T-helper 1 cell treated with Interleukin-12 subunit alpha and Interleukin-12 subunit beta and Interleukin-4 antibody, amounts not matched to agents 30 ng/mL and 1 ng/mL, for 36 hours (primary cell): ENCODE results near the gene SPAG16. TPM values are rescaled to one million over a fixed set of nuclear protein-coding genes. Genes with fewer than 3 reads are reported as not detected.
"Not testable (repeated sequence)": the region's sequence is repeated elsewhere in the genome, so short reads cannot be mapped to it uniquely, and the experiment has no call there.

Experiments used
- intact Hi-C: fragments of 100-400 bp; cut with micrococcal nuclease; formaldehyde crosslinking; loops from one replicate; pipeline ENCODE4 v1.15.1; 2024
- total RNA-seq: library from RNA; stranded (reverse); gene quantifications from 2 replicates; pipeline ENCODE4 v1.2.3, GENCODE V29; 2022

SPAG16 gene
- total RNA-seq, 1 donor from 2014 or later: 6.5 TPM

DNA sequence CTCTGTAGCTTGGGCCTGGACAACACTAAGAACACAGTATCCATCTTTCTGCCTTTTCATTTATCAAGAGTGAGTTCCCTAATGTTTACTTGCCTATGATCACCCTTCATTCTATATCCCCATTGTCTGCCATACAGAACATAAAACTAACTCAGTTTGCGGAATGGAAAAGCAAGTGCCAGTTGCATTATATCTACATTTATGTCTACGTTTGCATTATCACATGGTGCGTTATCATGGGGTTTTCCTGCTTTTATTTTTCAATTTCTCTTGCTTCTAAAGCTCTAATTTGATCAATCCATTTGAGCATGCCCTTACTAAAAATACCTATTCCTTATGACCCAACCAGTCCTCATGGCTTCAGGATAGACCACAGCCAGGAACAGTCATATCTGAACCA is 704.9 kb downstream of the SPAG16 start:
- intact Hi-C loops: no loop called here

GRCh38 chr2:213991453-213992108 is 707.3 kb downstream of the SPAG16 start:
- intact Hi-C loops: no loop called here

GRCh38 chr2:213995400-213996105 is 711.3 kb downstream of the SPAG16 start:
- intact Hi-C loops: no loop called here

- intact Hi-C loops: not testable (repeated sequence)
Measured at GRCh38 chr2:213998976-213999375, 714.7 kb downstream of the SPAG16 start.

DNA sequence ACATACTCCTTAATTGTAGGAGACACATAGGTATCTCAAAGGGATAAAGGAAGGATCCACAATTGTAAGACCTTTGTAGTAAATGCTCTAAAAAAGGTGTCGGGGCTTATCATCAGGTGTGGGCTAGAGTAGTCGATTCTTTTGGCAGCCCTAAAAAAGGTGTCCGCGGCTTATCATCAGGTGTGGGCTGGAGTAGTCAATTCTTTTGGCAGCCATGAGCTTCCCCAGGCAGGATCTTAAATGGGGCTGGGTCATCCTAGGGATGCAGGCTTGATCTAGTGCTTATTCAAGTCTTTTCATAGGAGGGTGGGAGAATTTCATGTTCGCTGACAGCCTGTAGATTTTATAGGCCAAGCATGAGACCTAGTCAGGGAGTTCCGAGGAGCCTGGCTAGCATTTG is 720.2 kb downstream of the SPAG16 start:
- intact Hi-C loops: no loop called here

- intact Hi-C loops: no loop called here
Measured at GRCh38 chr2:214005337-214005736, 721.1 kb downstream of the SPAG16 start.

DNA sequence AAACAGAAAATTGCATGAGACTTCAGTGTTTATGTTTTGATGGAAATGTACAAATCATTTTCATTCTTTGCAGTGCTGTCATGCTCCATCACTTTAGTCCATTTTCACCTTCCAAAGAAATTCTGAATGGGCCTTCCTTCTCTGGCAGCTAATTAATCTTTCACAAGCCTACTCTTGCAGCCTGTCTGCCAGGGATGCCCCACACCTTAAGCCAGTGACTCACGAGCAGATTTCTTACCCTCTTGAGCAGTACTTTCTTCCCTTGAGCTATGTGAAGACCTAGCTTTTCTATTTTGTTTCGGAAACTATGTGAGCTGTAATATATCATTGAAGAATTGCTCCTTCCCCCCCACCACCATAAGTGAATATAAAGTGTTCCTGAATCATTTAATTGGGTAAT is 722.3 kb downstream of the SPAG16 start:
- intact Hi-C loops: no loop called here

DNA sequence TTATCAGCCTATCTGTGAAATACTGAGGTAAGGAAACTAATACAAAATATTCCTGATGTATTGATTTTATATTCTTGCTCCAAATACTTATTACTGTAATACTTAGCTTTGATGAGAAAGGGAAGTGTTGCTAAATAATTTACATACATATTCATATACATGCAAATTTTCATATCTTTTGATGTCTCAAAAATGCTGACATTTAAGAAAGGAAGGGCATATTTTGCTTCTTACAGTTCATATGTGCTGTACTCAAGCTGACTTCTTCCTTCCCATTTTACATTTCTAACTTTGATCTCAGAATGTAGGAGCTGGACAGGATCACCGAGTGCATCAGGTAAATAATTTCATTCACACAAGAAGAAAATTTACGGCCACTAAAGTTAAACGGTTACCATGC is 727.4 kb downstream of the SPAG16 start:
- intact Hi-C loops: no loop called here

DNA sequence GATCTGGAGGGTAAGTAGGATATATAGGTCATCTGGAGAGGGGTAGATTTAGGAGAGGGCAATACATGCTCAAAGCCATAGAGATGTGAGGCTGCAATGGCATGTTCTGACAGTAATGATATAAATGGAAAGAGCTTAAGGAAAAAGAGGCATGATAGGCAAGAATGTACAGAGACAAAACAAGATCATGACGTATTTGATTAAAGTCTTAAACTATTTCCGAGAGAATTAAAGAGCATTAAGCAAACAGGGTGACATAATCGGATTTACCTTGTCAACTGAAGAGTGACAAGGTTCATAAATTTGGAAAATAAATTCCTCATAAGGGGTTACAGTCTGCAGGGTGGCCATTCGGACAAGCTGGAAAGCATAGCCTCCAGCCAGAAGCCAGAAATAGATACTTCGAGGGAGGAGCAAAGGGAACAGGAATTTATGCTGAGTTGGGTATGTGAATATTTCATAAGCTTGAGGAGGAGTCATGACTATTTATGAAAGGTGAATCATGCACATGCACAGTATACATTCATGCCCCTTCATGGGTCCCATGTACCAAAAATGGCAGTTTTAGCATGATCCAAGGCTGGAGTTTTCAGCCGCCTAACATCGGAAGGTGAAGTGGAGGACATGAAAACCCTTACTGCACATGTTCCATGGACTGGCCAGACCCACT is 730.4 kb downstream of the SPAG16 start:
- intact Hi-C loops: no loop called here

GRCh38 chr2:214019229-214019972 is 735.1 kb downstream of the SPAG16 start:
- intact Hi-C loops: no loop called here

- intact Hi-C loops: no loop called here
Measured at GRCh38 chr2:214019973-214020345, 735.7 kb downstream of the SPAG16 start.

DNA sequence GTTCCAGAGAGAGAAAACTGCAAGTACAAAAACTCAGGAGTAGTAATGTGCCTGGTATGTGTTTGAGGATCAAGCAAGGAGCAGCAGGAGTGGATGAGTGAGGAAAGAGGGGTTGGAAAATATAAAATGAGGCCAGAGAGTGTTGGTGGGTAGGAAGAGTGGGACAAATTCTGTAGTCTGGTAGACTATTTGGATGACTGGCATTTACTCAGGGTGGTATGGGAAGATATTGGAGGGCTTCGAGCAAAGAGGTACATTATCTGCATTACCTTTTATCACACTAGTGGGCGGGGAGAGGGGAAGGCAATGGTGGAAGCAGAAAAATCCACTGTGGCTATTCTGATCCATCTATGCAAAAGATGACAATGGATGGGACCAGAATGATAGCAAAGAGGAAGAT is 744.9 kb downstream of the SPAG16 start:
- intact Hi-C loops: no loop called here

- intact Hi-C loops: no loop called here
Measured at GRCh38 chr2:214031566-214031965, 747.3 kb downstream of the SPAG16 start.

GRCh38 chr2:214034417-214034816 is 750.2 kb downstream of the SPAG16 start:
- intact Hi-C loops: no loop called here

DNA sequence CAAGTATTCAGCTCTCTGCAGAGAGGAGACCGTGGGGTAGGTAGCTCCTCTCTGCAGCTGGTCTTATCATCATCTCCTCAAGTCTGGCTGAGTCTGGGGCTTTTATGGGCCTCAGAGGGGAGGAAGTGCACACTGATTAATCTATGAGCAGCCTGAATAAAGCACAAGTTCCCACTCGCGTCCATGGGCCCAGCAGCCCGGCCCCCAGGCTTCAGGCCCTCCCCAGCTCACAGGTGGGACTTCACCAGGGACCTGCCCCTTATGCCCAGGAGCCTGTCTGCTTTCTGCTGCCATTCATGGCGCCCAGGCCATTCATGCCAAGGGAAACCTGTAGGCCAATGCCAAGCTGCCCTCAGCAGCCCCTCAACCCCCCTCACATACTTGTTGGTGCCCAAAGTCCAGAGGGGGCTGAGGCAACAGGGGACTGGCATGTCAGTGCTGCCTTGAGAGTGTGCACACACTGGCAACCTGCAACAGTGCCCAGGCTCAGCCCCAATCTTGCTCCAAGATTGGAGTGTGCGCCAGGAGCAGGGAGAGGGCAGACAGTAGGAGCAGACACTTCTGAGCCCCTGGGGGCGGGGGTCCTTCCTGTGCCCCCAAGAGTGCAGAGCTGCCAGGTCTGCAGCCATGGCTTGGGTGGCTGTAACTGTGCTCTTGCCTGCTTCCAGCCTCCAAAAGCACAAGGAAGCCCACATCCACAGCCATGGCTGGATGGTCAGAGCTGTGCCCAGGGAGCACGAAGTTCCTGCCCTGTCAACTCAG is 751.0 kb downstream of the SPAG16 start:
- intact Hi-C loops: no loop called here

GRCh38 chr2:214035921-214036320 is 751.7 kb downstream of the SPAG16 start:
- intact Hi-C loops: no loop called here

GRCh38 chr2:214038186-214038585 is 753.9 kb downstream of the SPAG16 start:
- intact Hi-C loops: no loop called here

- intact Hi-C loops: no loop called here
Measured at GRCh38 chr2:214050731-214051130, 766.5 kb downstream of the SPAG16 start.

DNA sequence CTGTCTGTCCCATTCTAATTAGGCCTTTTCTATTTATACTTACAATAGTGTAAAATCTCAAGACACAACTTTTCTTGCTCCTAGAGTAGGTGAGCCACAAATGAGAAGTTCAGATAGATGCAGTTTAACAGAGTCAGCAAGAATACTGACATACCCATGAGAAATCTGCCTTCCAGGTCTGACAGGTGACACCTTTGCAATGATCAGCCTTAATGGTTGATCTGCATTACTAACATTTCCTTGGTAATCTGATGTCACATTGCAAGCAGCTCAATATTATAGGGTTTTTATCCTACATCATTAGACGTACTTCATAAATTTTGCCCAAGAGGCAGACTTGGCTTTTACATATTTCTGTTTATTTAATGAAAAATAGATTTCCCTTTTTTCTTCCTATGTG is 767.3 kb downstream of the SPAG16 start:
- intact Hi-C loops: no loop called here

- intact Hi-C loops: no loop called here
Measured at GRCh38 chr2:214052235-214052634, 768.0 kb downstream of the SPAG16 start.

GRCh38 chr2:214057986-214058385 is 773.7 kb downstream of the SPAG16 start:
- intact Hi-C loops: no loop called here
